ENCODE data around the gene PHLPP2. TPM values are rescaled to one million over a fixed set of nuclear protein-coding genes. Genes with fewer than 3 reads are reported as not detected.
"Not testable (repeated sequence)": the region's sequence is repeated elsewhere in the genome, so short reads cannot be mapped to it uniquely, and the experiment has no call there.

The PHLPP2 gene
- total and polyA plus RNA-seq, 2 donors (not counting 1 experiment from before 2014, with no cell fraction given), result 9.7 to 13.2 TPM

DNA sequence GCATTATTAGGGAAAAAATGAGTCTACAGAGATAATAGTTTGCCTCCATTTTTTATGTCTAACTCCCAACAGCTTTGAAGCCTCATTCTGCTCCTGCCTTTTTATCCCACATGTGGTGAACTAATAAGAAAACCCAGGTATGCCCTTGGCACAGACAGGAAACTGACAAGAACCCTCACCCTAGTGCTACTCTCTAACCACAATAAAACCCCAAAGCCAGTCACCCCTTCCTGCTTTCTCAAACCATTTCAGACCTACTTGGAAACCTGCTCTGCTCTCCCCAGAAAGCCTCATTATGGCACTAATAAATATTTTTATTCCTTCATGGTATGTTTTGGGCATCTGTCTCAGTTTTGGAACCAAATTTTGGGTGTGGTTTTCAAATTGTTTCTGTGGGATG is 102.4 kb downstream of the PHLPP2 start:
- Histone ChIP-seq H3K9me3 (ENCODE audit: control insufficient read depth, insufficient read depth, low read depth, low read length) (no peaks in the 10 kb centered on the region), H3K27ac (ENCODE audit: insufficient read depth, low read length) (no peak overlapping the region), H3K79me2 (ENCODE audit: control insufficient read depth, insufficient read depth, low read length) (no peaks in the 10 kb centered on the region), H3K9ac (ENCODE audit: insufficient read depth, low read length) (no peak overlapping the region), H2AFZ (ENCODE audit: low read length) (no peak overlapping the region), H3K4me3 (replicated peaks in 1 of 4; ENCODE audit: control extremely low read depth in 1 of 4, insufficient read depth in 1 of 4, low read depth in 3 of 4, low read length in 4 of 4) (no peak overlapping the region), H3K4me1 (ENCODE audit: control insufficient read depth, extremely low read depth, insufficient read depth, low read length) (no peaks in the 10 kb centered on the region), H4K20me1 (ENCODE audit: control insufficient read depth, extremely low read depth, insufficient read depth, low read length) (no peaks in the 10 kb centered on the region), H3K4me2 (ENCODE audit: extremely low read depth, insufficient read depth, low read length) (no peak overlapping the region), H3K27me3 (ENCODE audit: control insufficient read depth, insufficient read depth, low read length) (peaks cover 16% of the 10 kb centered on the region), H3K36me3 (ENCODE audit: control insufficient read depth, insufficient read depth, low read length) (no peaks in the 10 kb centered on the region)
- no peak for DNase-seq (ENCODE audit: low read depth in 2 of 2)
- TF ChIP-seq, protein P1, sequence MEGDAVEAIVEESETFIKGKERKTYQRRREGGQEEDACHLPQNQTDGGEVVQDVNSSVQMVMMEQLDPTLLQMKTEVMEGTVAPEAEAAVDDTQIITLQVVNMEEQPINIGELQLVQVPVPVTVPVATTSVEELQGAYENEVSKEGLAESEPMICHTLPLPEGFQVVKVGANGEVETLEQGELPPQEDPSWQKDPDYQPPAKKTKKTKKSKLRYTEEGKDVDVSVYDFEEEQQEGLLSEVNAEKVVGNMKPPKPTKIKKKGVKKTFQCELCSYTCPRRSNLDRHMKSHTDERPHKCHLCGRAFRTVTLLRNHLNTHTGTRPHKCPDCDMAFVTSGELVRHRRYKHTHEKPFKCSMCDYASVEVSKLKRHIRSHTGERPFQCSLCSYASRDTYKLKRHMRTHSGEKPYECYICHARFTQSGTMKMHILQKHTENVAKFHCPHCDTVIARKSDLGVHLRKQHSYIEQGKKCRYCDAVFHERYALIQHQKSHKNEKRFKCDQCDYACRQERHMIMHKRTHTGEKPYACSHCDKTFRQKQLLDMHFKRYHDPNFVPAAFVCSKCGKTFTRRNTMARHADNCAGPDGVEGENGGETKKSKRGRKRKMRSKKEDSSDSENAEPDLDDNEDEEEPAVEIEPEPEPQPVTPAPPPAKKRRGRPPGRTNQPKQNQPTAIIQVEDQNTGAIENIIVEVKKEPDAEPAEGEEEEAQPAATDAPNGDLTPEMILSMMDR (conservative IDR thresholded peaks at IDR 0.05 in 1 of 2, IDR thresholded peaks at IDR 0.05 in 1 of 2; ENCODE audit: low read depth in 1 of 2, low read length in 2 of 2), result no peak
- no peak for TF ChIP-seq EZH2 (IDR thresholded peaks at IDR 0.05; ENCODE audit: low read length, missing control alignments)

DNA sequence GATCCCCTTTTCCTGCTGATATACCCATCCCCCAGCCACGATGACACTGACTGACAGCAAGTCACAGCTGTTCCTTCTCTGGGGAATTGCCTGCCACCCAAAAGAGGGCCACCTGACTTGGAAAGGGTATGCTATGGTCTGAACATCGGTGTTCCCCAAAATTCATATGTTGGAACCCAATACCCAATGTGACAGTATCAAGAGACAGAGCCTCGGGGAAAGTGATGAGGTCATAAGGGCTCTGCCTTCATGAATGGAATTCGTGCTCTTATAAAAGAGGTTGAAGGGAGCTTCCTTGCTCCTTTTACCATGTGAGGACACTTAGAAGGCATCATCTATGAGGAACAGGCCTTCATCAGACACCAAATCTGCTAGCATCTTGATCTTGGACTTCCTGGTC is 106.1 kb downstream of the PHLPP2 start:
- DNase-seq (ENCODE audit: low read depth in 2 of 2), result no peak
- Histone ChIP-seq H3K4me1 (ENCODE audit: control insufficient read depth, extremely low read depth, insufficient read depth, low read length) (no peaks in the 10 kb centered on the region), H3K36me3 (ENCODE audit: control insufficient read depth, insufficient read depth, low read length) (no peaks in the 10 kb centered on the region), H3K27me3 (ENCODE audit: control insufficient read depth, insufficient read depth, low read length) (no peaks in the 10 kb centered on the region), H4K20me1 (ENCODE audit: control insufficient read depth, extremely low read depth, insufficient read depth, low read length) (no peaks in the 10 kb centered on the region), H2AFZ (ENCODE audit: low read length) (no peak overlapping the region), H3K9me3 (ENCODE audit: control insufficient read depth, insufficient read depth, low read depth, low read length) (no peaks in the 10 kb centered on the region), H3K9ac (ENCODE audit: insufficient read depth, low read length) (no peak overlapping the region), H3K4me2 (ENCODE audit: extremely low read depth, insufficient read depth, low read length) (no peak overlapping the region), H3K4me3 (replicated peaks in 1 of 4; ENCODE audit: control extremely low read depth in 1 of 4, insufficient read depth in 1 of 4, low read depth in 3 of 4, low read length in 4 of 4) (no peak overlapping the region), H3K27ac (ENCODE audit: insufficient read depth, low read length) (no peak overlapping the region), H3K79me2 (ENCODE audit: control insufficient read depth, insufficient read depth, low read length) (no peaks in the 10 kb centered on the region)
- TF ChIP-seq, protein P1 (conservative IDR thresholded peaks at IDR 0.05 in 1 of 2, IDR thresholded peaks at IDR 0.05 in 1 of 2; ENCODE audit: low read depth in 1 of 2, low read length in 2 of 2), result no peak
- no peak for TF ChIP-seq EZH2 (IDR thresholded peaks at IDR 0.05; ENCODE audit: low read length, missing control alignments)

DNA sequence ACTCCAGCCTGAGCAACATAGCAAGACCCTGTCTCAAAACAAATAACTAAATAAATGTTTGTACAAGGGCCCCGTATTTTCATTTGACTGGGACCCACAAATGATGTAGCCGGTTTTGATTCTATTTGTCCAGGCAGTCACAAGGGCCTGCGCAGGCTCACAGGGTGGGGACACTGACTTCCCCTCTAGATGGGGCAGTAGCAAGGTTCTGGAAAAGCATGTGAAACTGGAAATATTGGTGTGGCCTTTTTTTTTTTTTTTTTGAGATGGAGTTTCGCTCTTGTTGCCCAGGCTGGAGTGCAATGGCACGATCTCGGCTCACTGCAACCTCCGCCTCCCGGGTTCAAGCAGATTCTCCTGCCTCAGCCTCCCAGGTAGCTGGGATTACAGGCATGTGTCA is 109.5 kb downstream of the PHLPP2 start:
- H3K4me3 ChIP-seq (replicated peaks in 1 of 4; ENCODE audit: control extremely low read depth in 1 of 4, insufficient read depth in 1 of 4, low read depth in 3 of 4, low read length in 4 of 4); H3K9me3 ChIP-seq (ENCODE audit: control insufficient read depth, insufficient read depth, low read depth, low read length); H3K79me2 ChIP-seq (ENCODE audit: control insufficient read depth, insufficient read depth, low read length); H3K27me3 ChIP-seq (ENCODE audit: control insufficient read depth, insufficient read depth, low read length); DNase-seq (ENCODE audit: low read depth in 2 of 2); H3K4me1 ChIP-seq (ENCODE audit: control insufficient read depth, extremely low read depth, insufficient read depth, low read length); H3K9ac ChIP-seq (ENCODE audit: insufficient read depth, low read length); H3K36me3 ChIP-seq (ENCODE audit: control insufficient read depth, insufficient read depth, low read length); H2AFZ ChIP-seq (ENCODE audit: low read length); H3K4me2 ChIP-seq (ENCODE audit: extremely low read depth, insufficient read depth, low read length); H3K27ac ChIP-seq (ENCODE audit: insufficient read depth, low read length); H4K20me1 ChIP-seq (ENCODE audit: control insufficient read depth, extremely low read depth, insufficient read depth, low read length): not testable (repeated sequence)
